Activated CD8-positive, alpha-beta memory T cell treated with anti-CD3 and anti-CD28 coated beads, Interleukin-2, amount 50 U/mL, for 24 hours (primary cell): ENCODE data around the gene TEAD1.

Source experiments
- DNase-seq: peaks from one replicate; pipeline ENCODE4 v3.0.0-alpha.2; 2020; ENCODE audit errors: extremely low read depth

TEAD1 gene

GRCh38 chr11:12893787-12894672 lies 219.8 kb downstream of the TEAD1 start:
- no peak for DNase-seq

- DNase-seq: no peak
Observed at GRCh38 chr11:12897390-12897789, 223.2 kb downstream of the TEAD1 start.

GRCh38 chr11:12897867-12898266 lies 223.6 kb downstream of the TEAD1 start:
- no peak for DNase-seq

- DNase-seq: no peak
Observed at GRCh38 chr11:12900496-12900895, 226.3 kb downstream of the TEAD1 start.

GRCh38 chr11:12901272-12901671 lies 227.1 kb downstream of the TEAD1 start:
- DNase-seq: no peak

- DNase-seq: no peak
Observed at GRCh38 chr11:12901874-12902481, 227.8 kb downstream of the TEAD1 start.

- no peak for DNase-seq
Observed at GRCh38 chr11:12902791-12903486, 228.7 kb downstream of the TEAD1 start.

GRCh38 chr11:12905435-12905834 lies 231.2 kb downstream of the TEAD1 start:
- no peak for DNase-seq

GRCh38 chr11:12906501-12906900 lies 232.3 kb downstream of the TEAD1 start:
- no peak for DNase-seq

- no peak for DNase-seq
Observed at GRCh38 chr11:12909879-12910278, 235.7 kb downstream of the TEAD1 start.

- no peak for DNase-seq
Observed at GRCh38 chr11:12914400-12914912, 240.2 kb downstream of the TEAD1 start.

GRCh38 chr11:12915093-12915492 lies 240.9 kb downstream of the TEAD1 start:
- DNase-seq: no peak

- DNase-seq: no peak
Observed at GRCh38 chr11:12917822-12918221, 243.6 kb downstream of the TEAD1 start.

GRCh38 chr11:12918667-12919066 lies 244.4 kb downstream of the TEAD1 start:
- DNase-seq: no peak

- no peak for DNase-seq
Observed at GRCh38 chr11:12922418-12922817, 248.2 kb downstream of the TEAD1 start.

GRCh38 chr11:12922980-12923507 lies 248.8 kb downstream of the TEAD1 start:
- DNase-seq: no peak

- no peak for DNase-seq
Observed at GRCh38 chr11:12924650-12925049, 250.4 kb downstream of the TEAD1 start.

GRCh38 chr11:12925520-12925919 lies 251.3 kb downstream of the TEAD1 start:
- no peak for DNase-seq

GRCh38 chr11:12927221-12927620 lies 253.0 kb downstream of the TEAD1 start:
- no peak for DNase-seq

GRCh38 chr11:12927886-12928285 lies 253.7 kb downstream of the TEAD1 start:
- DNase-seq: no peak

GRCh38 chr11:12930850-12931249 lies 256.6 kb downstream of the TEAD1 start:
- no peak for DNase-seq

GRCh38 chr11:12932485-12932884 lies 258.3 kb downstream of the TEAD1 start:
- no peak for DNase-seq
